Neural progenitor cell (in vitro differentiated cells): ENCODE measurements around the gene NTM. TPM values are rescaled to one million over a fixed set of nuclear protein-coding genes. Genes with fewer than 3 reads are reported as not detected.

ENCODE experiments used
- DNase-seq: peaks from one replicate; pipeline ENCODE4 v3.0.0-alpha.2; 2016; ENCODE audit warnings: low spot score
- H2AFZ ChIP-seq: fragments of 200-600 bp; sonication (generic); replicated peaks from 2 replicates; pipeline ENCODE4 v1.6.1; 2016; ENCODE audit warnings: antibody characterized with exemption
- H3F3A ChIP-seq: fragments of 200-600 bp; sonication (generic); 2 replicates; pipeline ENCODE4 v1.6.1; 2016; ENCODE audit warnings: antibody characterized with exemption, low read depth
- H3K27ac ChIP-seq: fragments of 200-600 bp; sonication (generic); 2 replicates; pipeline ENCODE4 v1.5.1; 2016; ENCODE audit warnings: mild to moderate bottlenecking
- H3K27me3 ChIP-seq: fragments of 200-600 bp; sonication (generic); 2 replicates; pipeline ENCODE4 v1.6.1; 2016; ENCODE audit warnings: mild to moderate bottlenecking, moderate library complexity
- H3K36me3 ChIP-seq: fragments of 200-600 bp; sonication (generic); 2 replicates; pipeline ENCODE4 v1.5.1; 2016
- H3K4me1 ChIP-seq: fragments of 200-600 bp; sonication (generic); 2 replicates; pipeline ENCODE4 v1.6.1; 2016; ENCODE audit warnings: mixed run types
- H3K4me2 ChIP-seq: fragments of 200-600 bp; sonication (generic); 2 replicates; pipeline ENCODE4 v1.6.1; 2016
- H3K4me3 ChIP-seq: fragments of 200-600 bp; sonication (generic); 2 replicates; pipeline ENCODE4 v1.5.1; 2016
- H3K79me2 ChIP-seq: fragments of 200-600 bp; sonication (generic); 2 replicates; pipeline ENCODE4 v1.6.1; 2016; ENCODE audit warnings: low read depth
- H3K9ac ChIP-seq: fragments of 200-600 bp; sonication (generic); 2 replicates; pipeline ENCODE4 v1.6.1; 2016
- H3K9me3 ChIP-seq: fragments of 200-600 bp; sonication (generic); 2 replicates; pipeline ENCODE4 v1.5.1; 2016; ENCODE audit warnings: low read depth
- H4K20me1 ChIP-seq: fragments of 200-600 bp; sonication (generic); 2 replicates; pipeline ENCODE4 v1.6.1; 2016; ENCODE audit warnings: low read depth
- H3K27ac Mint-ChIP-seq: 3 replicates; pipeline ENCODE4 v1.8.0; 2021; ENCODE audit warnings: mixed read lengths
- H3K27me3 Mint-ChIP-seq: 2 replicates; pipeline ENCODE4 v1.8.0; 2022; ENCODE audit warnings: low read depth, mild to moderate bottlenecking, inconsistent platforms, moderate library complexity, mixed read lengths; ENCODE audit not compliant: insufficient read depth
- H3K36me3 Mint-ChIP-seq: 3 replicates; pipeline ENCODE4 v1.8.0; 2021; ENCODE audit warnings: mixed read lengths
- H3K4me1 Mint-ChIP-seq: 3 replicates; pipeline ENCODE4 v1.8.0; 2021; ENCODE audit warnings: mixed read lengths
- H3K4me3 Mint-ChIP-seq: 3 replicates; pipeline ENCODE4 v1.8.0; 2021; ENCODE audit warnings: mild to moderate bottlenecking, moderate library complexity, mixed read lengths
- H3K9me3 Mint-ChIP-seq: 3 replicates; pipeline ENCODE4 v1.8.0; 2020; ENCODE audit warnings: mixed read lengths
- EZH2 ChIP-seq: fragments of 200-600 bp; sonication (generic); IDR thresholded peaks from 2 replicates; pipeline ENCODE4 v1.6.1; 2017; ENCODE audit warnings: antibody characterized with exemption, mild to moderate bottlenecking, moderate library complexity
- EZH2phosphoT487 ChIP-seq: fragments of 200-600 bp; sonication (generic); IDR thresholded peaks from 2 replicates; pipeline ENCODE4 v1.6.1; 2017; ENCODE audit warnings: antibody characterized with exemption
- total RNA-seq: library from RNA; depleted of rRNA; stranded (reverse); fragments of >200 nt; gene quantifications from 2 replicates; pipeline ENCODE4 v1.2.3, GENCODE V29; 2015; ENCODE audit warnings: low replicate concordance
- TF ChIP-seq, protein P1 (sequence below): fragments of 200-600 bp; sonication (generic); IDR thresholded peaks from 2 replicates; pipeline ENCODE4 v1.5.1; 2017; ENCODE audit warnings: antibody characterized with exemption, mild to moderate bottlenecking

The NTM gene
- total RNA-seq, 1 donor from 2014 or later: 4.3 TPM

DNA sequence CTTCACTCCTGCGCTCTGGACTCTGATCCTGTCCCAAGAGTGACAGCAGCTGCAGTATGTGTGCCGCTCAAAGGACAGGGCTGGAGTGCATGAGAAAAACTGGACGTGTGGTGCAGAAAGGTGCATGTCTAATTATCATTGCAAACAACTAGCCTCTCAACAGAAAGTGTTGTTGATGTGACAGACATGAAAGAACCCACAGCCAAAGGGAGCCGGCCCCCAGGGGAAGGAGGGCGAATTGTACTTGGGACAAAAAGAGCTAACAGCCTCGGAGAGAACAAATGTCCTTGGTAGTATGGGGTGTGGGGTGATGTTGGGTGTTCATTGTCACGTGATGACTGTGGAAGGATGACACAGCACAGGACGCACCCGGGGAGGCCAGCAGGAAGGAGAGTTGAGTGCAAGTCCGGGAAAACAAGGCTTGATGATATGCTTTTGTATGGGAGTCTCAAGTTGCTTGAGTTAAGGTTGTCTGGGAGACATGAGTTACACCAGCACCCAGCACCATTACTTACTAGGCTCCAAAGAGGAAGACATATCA lies 325.5 kb downstream of the NTM start:
- Histone ChIP-seq H3K27me3 (peaks cover 50% of the 10 kb centered on the region), H3K4me2 (no peak overlapping the region), H3K27ac (no peak overlapping the region), H3K4me3 (no peak overlapping the region), H4K20me1 (no peaks in the 10 kb centered on the region), H3F3A (no peaks in the 10 kb centered on the region), H3K9ac (no peak overlapping the region), H2AFZ (no peak overlapping the region), H3K36me3 (no peaks in the 10 kb centered on the region), H3K9me3 (no peaks in the 10 kb centered on the region), H3K4me1 (peaks cover 8% of the 10 kb centered on the region), H3K79me2 (no peaks in the 10 kb centered on the region)
- Mint-ChIP-seq H3K36me3 (no peaks in the 10 kb centered on the region), H3K4me3 (no peak overlapping the region), H3K9me3 (no peaks in the 10 kb centered on the region), H3K27me3 (peaks cover 14% of the 10 kb centered on the region), H3K4me1 (peaks cover 20% of the 10 kb centered on the region), H3K27ac (no peak overlapping the region)
- DNase-seq: no peak
- TF ChIP-seq EZH2phosphoT487 (no peak), EZH2 (no peak)
- TF ChIP-seq, protein P1, sequence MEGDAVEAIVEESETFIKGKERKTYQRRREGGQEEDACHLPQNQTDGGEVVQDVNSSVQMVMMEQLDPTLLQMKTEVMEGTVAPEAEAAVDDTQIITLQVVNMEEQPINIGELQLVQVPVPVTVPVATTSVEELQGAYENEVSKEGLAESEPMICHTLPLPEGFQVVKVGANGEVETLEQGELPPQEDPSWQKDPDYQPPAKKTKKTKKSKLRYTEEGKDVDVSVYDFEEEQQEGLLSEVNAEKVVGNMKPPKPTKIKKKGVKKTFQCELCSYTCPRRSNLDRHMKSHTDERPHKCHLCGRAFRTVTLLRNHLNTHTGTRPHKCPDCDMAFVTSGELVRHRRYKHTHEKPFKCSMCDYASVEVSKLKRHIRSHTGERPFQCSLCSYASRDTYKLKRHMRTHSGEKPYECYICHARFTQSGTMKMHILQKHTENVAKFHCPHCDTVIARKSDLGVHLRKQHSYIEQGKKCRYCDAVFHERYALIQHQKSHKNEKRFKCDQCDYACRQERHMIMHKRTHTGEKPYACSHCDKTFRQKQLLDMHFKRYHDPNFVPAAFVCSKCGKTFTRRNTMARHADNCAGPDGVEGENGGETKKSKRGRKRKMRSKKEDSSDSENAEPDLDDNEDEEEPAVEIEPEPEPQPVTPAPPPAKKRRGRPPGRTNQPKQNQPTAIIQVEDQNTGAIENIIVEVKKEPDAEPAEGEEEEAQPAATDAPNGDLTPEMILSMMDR: no peak

DNA sequence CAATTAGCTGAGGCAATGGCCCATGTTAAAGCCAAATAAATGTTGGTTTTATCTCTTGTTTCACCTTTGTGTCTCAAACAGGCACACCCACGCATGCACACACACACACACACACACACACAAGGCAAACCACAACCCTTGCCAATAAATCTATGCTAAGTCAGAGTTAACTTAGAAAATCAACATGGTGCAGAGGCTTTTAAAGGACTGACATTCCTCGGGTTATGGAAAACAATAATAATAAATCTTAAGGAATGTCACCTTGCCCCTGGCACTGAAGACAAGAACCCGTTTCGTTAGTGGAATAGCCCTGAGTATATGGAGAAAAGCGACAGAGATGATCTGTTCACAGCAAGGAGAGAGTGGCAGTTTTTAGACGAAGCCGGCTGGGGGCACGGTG lies 326.3 kb downstream of the NTM start:
- H3K79me2 ChIP-seq: no peaks in the 10 kb centered on the region
- no peak overlapping the region for H2AFZ ChIP-seq
- peaks cover 20% of the 10 kb centered on the region for H3K4me1 Mint-ChIP-seq
- H4K20me1 ChIP-seq: no peaks in the 10 kb centered on the region
- no peaks in the 10 kb centered on the region for H3K9me3 Mint-ChIP-seq
- no peaks in the 10 kb centered on the region for H3K9me3 ChIP-seq
- no peak overlapping the region for H3K4me3 ChIP-seq
- H3K27me3 Mint-ChIP-seq: peaks cover 14% of the 10 kb centered on the region
- H3K27ac ChIP-seq: no peak overlapping the region
- no peak overlapping the region for H3K27ac Mint-ChIP-seq
- TF ChIP-seq, protein P1: no peak
- TF ChIP-seq EZH2: no peak
- no peak for TF ChIP-seq EZH2phosphoT487
- DNase-seq: no peak
- no peaks in the 10 kb centered on the region for H3K36me3 ChIP-seq
- no peak overlapping the region for H3K4me3 Mint-ChIP-seq
- H3K36me3 Mint-ChIP-seq: no peaks in the 10 kb centered on the region
- peaks cover 44% of the 10 kb centered on the region for H3K27me3 ChIP-seq
- H3K4me2 ChIP-seq: no peak overlapping the region
- H3F3A ChIP-seq: no peaks in the 10 kb centered on the region
- peaks cover 8% of the 10 kb centered on the region for H3K4me1 ChIP-seq
- no peak overlapping the region for H3K9ac ChIP-seq

GRCh38 chr11:131703311-131703710 lies 332.9 kb downstream of the NTM start:
- no peak overlapping the region for H3K4me2 ChIP-seq
- H3K4me1 Mint-ChIP-seq: no peaks in the 10 kb centered on the region
- DNase-seq: no peak

More at GRCh38 chr11:131703311-131703710, 332.9 kb downstream of the NTM start:
- Histone ChIP-seq H3K27me3 (no peaks in the 10 kb centered on the region), H3F3A (no peaks in the 10 kb centered on the region), H3K36me3 (no peaks in the 10 kb centered on the region), H3K4me3 (no peak overlapping the region), H3K9ac (no peak overlapping the region), H2AFZ (no peak overlapping the region), H3K4me1 (no peaks in the 10 kb centered on the region), H3K79me2 (no peaks in the 10 kb centered on the region), H3K9me3 (peaks cover 5% of the 10 kb centered on the region), H4K20me1 (no peaks in the 10 kb centered on the region), H3K27ac (no peak overlapping the region)
- H3K36me3 Mint-ChIP-seq: no peaks in the 10 kb centered on the region
- H3K9me3 Mint-ChIP-seq: peaks cover 22% of the 10 kb centered on the region
- H3K4me3 Mint-ChIP-seq: no peak overlapping the region
- no peak overlapping the region for H3K27ac Mint-ChIP-seq
- peaks cover 3% of the 10 kb centered on the region for H3K27me3 Mint-ChIP-seq
- TF ChIP-seq, protein P1: no peak
- TF ChIP-seq EZH2 (no peak), EZH2phosphoT487 (no peak)
